Type B pancreatic cell (in vitro differentiated cells): ENCODE data around the gene SGPL1. TPM values are rescaled to one million over a fixed set of nuclear protein-coding genes. Genes with fewer than 3 reads are reported as not detected.
"Not testable (repeated sequence)": the region's sequence is repeated elsewhere in the genome, so short reads cannot be mapped to it uniquely, and the experiment has no call there.

Experiments
- DNase-seq: peaks from one replicate; pipeline ENCODE4 v3.0.0; 2021; ENCODE audit warnings: mixed read lengths; ENCODE audit not compliant: unreplicated experiment; ENCODE audit errors: extremely low spot score
- H3K27ac Mint-ChIP-seq: 2 replicates; pipeline ENCODE4 v1.8.0; 2021; ENCODE audit warnings: mild to moderate bottlenecking, mixed read lengths
- H3K27me3 Mint-ChIP-seq: 2 replicates; pipeline ENCODE4 v1.8.0; 2021; ENCODE audit warnings: mixed read lengths
- H3K36me3 Mint-ChIP-seq: 2 replicates; pipeline ENCODE4 v1.8.0; 2021; ENCODE audit warnings: mixed read lengths
- H3K4me1 Mint-ChIP-seq: one replicate; pipeline ENCODE4 v1.8.0; 2021; ENCODE audit warnings: mixed read lengths; ENCODE audit not compliant: unreplicated experiment
- H3K4me3 Mint-ChIP-seq: 2 replicates; pipeline ENCODE4 v1.8.0; 2021; ENCODE audit warnings: mild to moderate bottlenecking, mixed read lengths
- H3K9me3 Mint-ChIP-seq: 2 replicates; pipeline ENCODE4 v1.8.0; 2021; ENCODE audit warnings: mixed read lengths
- long read RNA-seq: library from polyadenylated mRNA; unstranded; transcript quantifications from one replicate; pipeline ENCODE4 v2.0.0, GENCODE V29; 2020
- total RNA-seq: library from RNA; stranded (reverse); gene quantifications from 2 replicates; pipeline ENCODE4 v1.2.1, GENCODE V29; 2021; ENCODE audit warnings: low replicate concordance
- TF ChIP-seq, protein P1 (sequence below): fragments of 200-600 bp; sonication (generic); conservative IDR thresholded peaks from 2 replicates; pipeline ENCODE4 v1.5.0; 2021; ENCODE audit warnings: antibody characterized with exemption, mild to moderate bottlenecking

The SGPL1 gene, protein sequence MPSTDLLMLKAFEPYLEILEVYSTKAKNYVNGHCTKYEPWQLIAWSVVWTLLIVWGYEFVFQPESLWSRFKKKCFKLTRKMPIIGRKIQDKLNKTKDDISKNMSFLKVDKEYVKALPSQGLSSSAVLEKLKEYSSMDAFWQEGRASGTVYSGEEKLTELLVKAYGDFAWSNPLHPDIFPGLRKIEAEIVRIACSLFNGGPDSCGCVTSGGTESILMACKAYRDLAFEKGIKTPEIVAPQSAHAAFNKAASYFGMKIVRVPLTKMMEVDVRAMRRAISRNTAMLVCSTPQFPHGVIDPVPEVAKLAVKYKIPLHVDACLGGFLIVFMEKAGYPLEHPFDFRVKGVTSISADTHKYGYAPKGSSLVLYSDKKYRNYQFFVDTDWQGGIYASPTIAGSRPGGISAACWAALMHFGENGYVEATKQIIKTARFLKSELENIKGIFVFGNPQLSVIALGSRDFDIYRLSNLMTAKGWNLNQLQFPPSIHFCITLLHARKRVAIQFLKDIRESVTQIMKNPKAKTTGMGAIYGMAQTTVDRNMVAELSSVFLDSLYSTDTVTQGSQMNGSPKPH
- total RNA-seq = 70.5 and 84.3 TPM in 2 replicates
- long read RNA-seq, full-length matches to known transcripts = 1 of 38 reads
- long read RNA-seq, partial matches to known transcripts = 3 of 38 reads
- long read RNA-seq, other reads (novel, unspliced or antisense) = 34 of 38 reads

GRCh38 chr10:70815504-70816219 lies at the start of gene SGPL1:
SGPL1 (plus strand) TSS chr10:70815948; CDS start chr10:70816854, 906 bp downstream.
- Mint-ChIP-seq H3K4me3 (peak within 1 kb of the TSS; percentile 96), H3K4me1 (peaks cover 12% of the 10 kb centered on the region), H3K27me3 (no peaks in the 10 kb centered on the region), H3K27ac (peak within 1 kb of the TSS; percentile 93), H3K36me3 (peaks cover 20% of the 10 kb centered on the region), H3K9me3 (no peaks in the 10 kb centered on the region)
- TF ChIP-seq, protein P1, sequence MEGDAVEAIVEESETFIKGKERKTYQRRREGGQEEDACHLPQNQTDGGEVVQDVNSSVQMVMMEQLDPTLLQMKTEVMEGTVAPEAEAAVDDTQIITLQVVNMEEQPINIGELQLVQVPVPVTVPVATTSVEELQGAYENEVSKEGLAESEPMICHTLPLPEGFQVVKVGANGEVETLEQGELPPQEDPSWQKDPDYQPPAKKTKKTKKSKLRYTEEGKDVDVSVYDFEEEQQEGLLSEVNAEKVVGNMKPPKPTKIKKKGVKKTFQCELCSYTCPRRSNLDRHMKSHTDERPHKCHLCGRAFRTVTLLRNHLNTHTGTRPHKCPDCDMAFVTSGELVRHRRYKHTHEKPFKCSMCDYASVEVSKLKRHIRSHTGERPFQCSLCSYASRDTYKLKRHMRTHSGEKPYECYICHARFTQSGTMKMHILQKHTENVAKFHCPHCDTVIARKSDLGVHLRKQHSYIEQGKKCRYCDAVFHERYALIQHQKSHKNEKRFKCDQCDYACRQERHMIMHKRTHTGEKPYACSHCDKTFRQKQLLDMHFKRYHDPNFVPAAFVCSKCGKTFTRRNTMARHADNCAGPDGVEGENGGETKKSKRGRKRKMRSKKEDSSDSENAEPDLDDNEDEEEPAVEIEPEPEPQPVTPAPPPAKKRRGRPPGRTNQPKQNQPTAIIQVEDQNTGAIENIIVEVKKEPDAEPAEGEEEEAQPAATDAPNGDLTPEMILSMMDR = peak; percentile 98
- DNase-seq = peak; percentile 95

- H3K36me3 Mint-ChIP-seq, H3K9me3 Mint-ChIP-seq, H3K27me3 Mint-ChIP-seq, H3K4me1 Mint-ChIP-seq, H3K27ac Mint-ChIP-seq, DNase-seq, H3K4me3 Mint-ChIP-seq: not testable (repeated sequence)
Measured at GRCh38 chr10:70768026-70768685, 47.6 kb upstream of the SGPL1 start.

DNA sequence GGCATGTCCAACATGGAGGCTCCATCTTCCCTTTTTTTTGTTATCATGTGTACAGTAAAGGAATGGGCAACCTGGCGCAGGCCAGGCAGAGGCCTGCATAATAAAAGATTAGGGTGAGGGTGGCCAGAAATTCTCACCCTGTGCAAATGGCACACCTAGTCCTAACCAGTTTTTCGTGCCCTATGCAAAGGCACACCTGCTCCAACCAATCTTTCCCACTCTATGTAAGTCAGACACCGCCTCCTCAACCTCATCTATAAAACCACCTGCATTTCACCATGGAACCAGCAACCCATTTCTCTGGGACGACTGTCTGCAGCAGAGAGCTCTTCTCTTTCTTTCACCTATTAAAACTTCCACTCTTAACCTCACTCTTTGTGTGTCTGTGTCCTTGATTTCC lies 46.6 kb upstream of the SGPL1 start:
- TF ChIP-seq, protein P1 = no peak
- DNase-seq = no peak
- H3K36me3 Mint-ChIP-seq = no peaks in the 10 kb centered on the region
- no peak overlapping the region for H3K4me3 Mint-ChIP-seq
- H3K27ac Mint-ChIP-seq = no peak overlapping the region
- H3K27me3 Mint-ChIP-seq = peaks cover 7% of the 10 kb centered on the region
- H3K4me1 Mint-ChIP-seq = no peaks in the 10 kb centered on the region
- peaks cover 6% of the 10 kb centered on the region for H3K9me3 Mint-ChIP-seq

DNA sequence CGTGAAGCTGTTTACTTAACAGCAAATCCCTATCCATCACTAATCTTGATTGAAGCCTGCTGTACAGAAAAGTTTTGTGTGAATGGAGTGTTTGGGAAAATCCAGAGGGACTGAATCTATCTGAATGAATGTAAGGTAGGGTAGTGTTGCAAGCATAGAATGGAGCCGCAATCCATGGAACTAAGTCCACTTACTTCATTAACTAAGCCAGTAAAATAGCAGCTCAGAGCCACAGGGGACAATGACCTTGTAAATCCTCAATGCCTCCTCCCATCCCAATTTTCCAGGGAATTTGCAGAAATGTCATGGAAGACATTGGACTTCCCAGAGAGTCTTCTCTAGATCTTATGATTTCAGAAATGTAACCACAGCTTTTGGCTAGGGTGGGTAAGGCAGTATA lies 45.7 kb upstream of the SGPL1 start:
- no peak for DNase-seq
- Mint-ChIP-seq H3K36me3 (no peaks in the 10 kb centered on the region), H3K4me1 (no peaks in the 10 kb centered on the region), H3K9me3 (peaks cover 6% of the 10 kb centered on the region), H3K27me3 (peaks cover 7% of the 10 kb centered on the region), H3K27ac (no peak overlapping the region), H3K4me3 (no peak overlapping the region)
- TF ChIP-seq, protein P1 = no peak

GRCh38 chr10:70770516-70770915 lies 45.2 kb upstream of the SGPL1 start:
- H3K27me3 Mint-ChIP-seq, H3K9me3 Mint-ChIP-seq, H3K4me3 Mint-ChIP-seq, H3K27ac Mint-ChIP-seq, DNase-seq, H3K36me3 Mint-ChIP-seq, H3K4me1 Mint-ChIP-seq: not testable (repeated sequence)
